Caco-2 (cell line): ENCODE measurements around the gene PID1. TPM values are rescaled to one million over a fixed set of nuclear protein-coding genes. Genes with fewer than 3 reads are reported as not detected.
"Not testable (repeated sequence)": the region's sequence is repeated elsewhere in the genome, so short reads cannot be mapped to it uniquely, and the experiment has no call there.

Experiments
- BruUV-seq: library from RNA; stranded (reverse); fragments of 400-500 nt; replicated peaks from 2 replicates; lab custom pipeline; 2021; lab: Mats Ljungman, UMichigan
- CTCF ChIA-PET: fragments of 300-600 bp; sonication (Branson Sonifier 250); formaldehyde crosslinking; loops from one replicate; lab custom pipeline; 2022; ENCODE audit warnings: antibody characterized with exemption; lab: Charles Lee
- POLR2A ChIA-PET: fragments of 300-600 bp; sonication (Branson Sonifier 250); formaldehyde crosslinking; loops from one replicate; lab custom pipeline; 2022; ENCODE audit warnings: antibody characterized with exemption; lab: Charles Lee
- DNase-seq, 2 experiments: peaks; one replicate each; pipeline versions ENCODE4 v3.0.0 to v3.0.0-alpha.2; 2020 to 2022
- H3K27me3 ChIP-seq: replicated peaks from 2 replicates; pipeline ENCODE4 v1.6.0; 2011; ENCODE audit warnings: low read length; ENCODE audit not compliant: control insufficient read depth, insufficient read depth
- H3K36me3 ChIP-seq: 2 replicates; pipeline ENCODE4 v1.5.1; 2011; ENCODE audit warnings: low read length; ENCODE audit not compliant: control insufficient read depth, insufficient read depth
- H3K4me1 ChIP-seq: fragments of 250-450 bp; sonication (Bioruptor Pico); 2 replicates; pipeline ENCODE4 v1.5.1; 2020; ENCODE audit warnings: mild to moderate bottlenecking
- H3K4me3 ChIP-seq: 2 replicates; pipeline ENCODE4 v1.5.1; 2011; ENCODE audit warnings: low read depth, mild to moderate bottlenecking, control low read depth, low read length
- H3K9me3 ChIP-seq: fragments of 250-450 bp; sonication (Bioruptor Pico); 2 replicates; pipeline ENCODE4 v1.5.1; 2020; ENCODE audit warnings: mild to moderate bottlenecking, moderate library complexity
- H3K27ac Mint-ChIP-seq: one replicate; pipeline ENCODE4 v1.8.0; 2022; ENCODE audit warnings: mixed read lengths; ENCODE audit not compliant: unreplicated experiment
- H3K27me3 Mint-ChIP-seq: one replicate; pipeline ENCODE4 v1.8.0; 2022; ENCODE audit warnings: mixed read lengths; ENCODE audit not compliant: insufficient read depth, unreplicated experiment
- H3K36me3 Mint-ChIP-seq: one replicate; pipeline ENCODE4 v1.8.0; 2022; ENCODE audit warnings: mild to moderate bottlenecking, mixed read lengths; ENCODE audit not compliant: insufficient read depth, unreplicated experiment
- H3K4me1 Mint-ChIP-seq: one replicate; pipeline ENCODE4 v1.8.0; 2022; ENCODE audit warnings: low read depth, mixed read lengths; ENCODE audit not compliant: unreplicated experiment
- H3K4me3 Mint-ChIP-seq: one replicate; pipeline ENCODE4 v1.8.0; 2022; ENCODE audit warnings: mild to moderate bottlenecking, moderate library complexity, mixed read lengths; ENCODE audit not compliant: unreplicated experiment
- H3K9me3 Mint-ChIP-seq: one replicate; pipeline ENCODE4 v1.8.0; 2022; ENCODE audit warnings: mixed read lengths; ENCODE audit not compliant: unreplicated experiment
- CTCF ChIP-seq, 2 experiments: fragments of 200-600 bp in 1 of 2; IDR thresholded peaks; 1 replicate in 1 of 2; 2 replicates in 1 of 2; pipeline versions ENCODE4 v1.5.1 to v1.8.0; 2011 to 2022; ENCODE audit warnings: antibody characterized with exemption in 1 of 2, control low read depth in 1 of 2, inconsistent platforms in 1 of 2, low read depth in 1 of 2, low read length in 1 of 2, mild to moderate bottlenecking in 1 of 2, moderate library complexity in 1 of 2; ENCODE audit not compliant: insufficient read depth in 1 of 2, severe bottlenecking in 1 of 2, unreplicated experiment in 1 of 2
- intact Hi-C: fragments of 100-400 bp; cut with micrococcal nuclease; formaldehyde crosslinking; loops from one replicate; pipeline ENCODE4 v1.10.0; 2022; ENCODE audit not compliant: unreplicated experiment
- total RNA-seq: library from RNA; stranded (reverse); gene quantifications from 2 replicates; pipeline ENCODE4 v1.2.3, GENCODE V29; 2022

PID1 gene
- total RNA-seq, 1 experiment from 2014 or later: 9.8 TPM

GRCh38 chr2:229195346-229195947 is 75.6 kb downstream of the PID1 start:
- H3K9me3 ChIP-seq: no peaks in the 10 kb centered on the region
- CTCF ChIA-PET: no interaction called here
- no TSS peak for BruUV-seq

GRCh38 chr2:229193281-229193680 is 77.8 kb downstream of the PID1 start:
- no peaks in the 10 kb centered on the region for H3K27me3 ChIP-seq
- Mint-ChIP-seq H3K36me3 (no peaks in the 10 kb centered on the region), H3K4me3 (no peak overlapping the region), H3K27ac (no peak overlapping the region), H3K4me1 (no peaks in the 10 kb centered on the region), H3K27me3 (no peaks in the 10 kb centered on the region), H3K9me3 (peaks cover 3% of the 10 kb centered on the region)
- CTCF ChIA-PET: no interaction called here
- BruUV-seq: no TSS peak
- intact Hi-C loops: no loop called here
- H3K36me3 ChIP-seq: no peaks in the 10 kb centered on the region
- DNase-seq: no peak
- H3K4me3 ChIP-seq: no peak overlapping the region
- TF ChIP-seq CTCF (IDR thresholded peaks at IDR 0.05; ENCODE audit: insufficient read depth in 1 of 2, low read depth in 1 of 2, low read length in 1 of 2, severe bottlenecking in 1 of 2, unreplicated experiment in 1 of 2): no peak
- no peaks in the 10 kb centered on the region for H3K9me3 ChIP-seq
- POLR2A ChIA-PET: no interaction called here
- H3K4me1 ChIP-seq: peaks cover 3% of the 10 kb centered on the region; the same call in 1 of the 2 replicates

More at GRCh38 chr2:229195346-229195947, 75.6 kb downstream of the PID1 start:
- TF ChIP-seq CTCF (IDR thresholded peaks at IDR 0.05; ENCODE audit: insufficient read depth in 1 of 2, low read depth in 1 of 2, low read length in 1 of 2, severe bottlenecking in 1 of 2, unreplicated experiment in 1 of 2): no peak
- H3K27me3 ChIP-seq: no peaks in the 10 kb centered on the region
- Mint-ChIP-seq H3K27me3 (no peaks in the 10 kb centered on the region), H3K36me3 (no peaks in the 10 kb centered on the region), H3K9me3 (no peaks in the 10 kb centered on the region), H3K4me3 (no peak overlapping the region), H3K4me1 (no peaks in the 10 kb centered on the region), H3K27ac (no peak overlapping the region)
- POLR2A ChIA-PET: no interaction called here
- no peak overlapping the region for H3K4me3 ChIP-seq
- intact Hi-C loops: no loop called here
- H3K36me3 ChIP-seq: no peaks in the 10 kb centered on the region
- peaks cover 3% of the 10 kb centered on the region; the same call in 1 of the 2 replicates for H3K4me1 ChIP-seq
- DNase-seq: no peak

GRCh38 chr2:229191413-229191812 is 79.7 kb downstream of the PID1 start:
- no peaks in the 10 kb centered on the region for H3K4me1 Mint-ChIP-seq
- no peak for DNase-seq
- H3K4me3 ChIP-seq: no peak overlapping the region
- CTCF ChIA-PET: no interaction called here
- no peak overlapping the region for H3K27ac Mint-ChIP-seq
- TF ChIP-seq CTCF (IDR thresholded peaks at IDR 0.05; ENCODE audit: insufficient read depth in 1 of 2, low read depth in 1 of 2, low read length in 1 of 2, severe bottlenecking in 1 of 2, unreplicated experiment in 1 of 2): no peak
- H3K9me3 ChIP-seq: no peaks in the 10 kb centered on the region
- peaks cover 3% of the 10 kb centered on the region; the same call in 1 of the 2 replicates for H3K4me1 ChIP-seq
- no peaks in the 10 kb centered on the region for H3K36me3 ChIP-seq
- no peak overlapping the region for H3K4me3 Mint-ChIP-seq
- BruUV-seq: no TSS peak
- H3K9me3 Mint-ChIP-seq: peaks cover 16% of the 10 kb centered on the region
- no peaks in the 10 kb centered on the region for H3K27me3 ChIP-seq
- no peaks in the 10 kb centered on the region for H3K27me3 Mint-ChIP-seq
- intact Hi-C loops: no loop called here
- H3K36me3 Mint-ChIP-seq: peaks cover 6% of the 10 kb centered on the region
- POLR2A ChIA-PET: no interaction called here

GRCh38 chr2:229187123-229187522 is 84.0 kb downstream of the PID1 start:
- POLR2A ChIA-PET, H3K4me1 Mint-ChIP-seq, H3K4me3 ChIP-seq, H3K4me1 ChIP-seq, H3K27ac Mint-ChIP-seq, DNase-seq, CTCF ChIA-PET, H3K36me3 Mint-ChIP-seq, BruUV-seq, H3K36me3 ChIP-seq, H3K4me3 Mint-ChIP-seq, H3K27me3 Mint-ChIP-seq, intact Hi-C loops, H3K9me3 ChIP-seq, H3K27me3 ChIP-seq: not testable (repeated sequence)
- peaks cover 16% of the 10 kb centered on the region for H3K9me3 Mint-ChIP-seq
